GM23338 (cell line): ENCODE data around the gene COMTD1. TPM values are rescaled to one million over a fixed set of nuclear protein-coding genes. Genes with fewer than 3 reads are reported as not detected.

Experiments
- ATAC-seq: fragments of 200-7000 bp; cut with Tn5 transposase; 3 replicates; pipeline ENCODE4 v1.9.1; 2020
- DNase-seq: peaks from one replicate; pipeline ENCODE4 v3.0.0-alpha.2; 2015; ENCODE audit warnings: low spot score
- H2AFZ ChIP-seq: fragments of 200-600 bp; sonication (generic); 2 replicates; pipeline ENCODE4 v1.8.0; 2016; ENCODE audit warnings: antibody characterized with exemption, mild to moderate bottlenecking, moderate library complexity
- H3F3A ChIP-seq: fragments of 200-600 bp; sonication (generic); replicated peaks from 2 replicates; pipeline ENCODE4 v1.8.0; 2017; ENCODE audit warnings: antibody characterized with exemption, mixed run types, low read depth
- H3K27ac ChIP-seq: fragments of 200-600 bp; sonication (generic); 2 replicates; pipeline ENCODE4 v1.6.1; 2016; ENCODE audit warnings: low read depth
- H3K27me3 ChIP-seq: fragments of 200-600 bp; sonication (generic); 2 replicates; pipeline ENCODE4 v1.8.0; 2016; ENCODE audit warnings: mild to moderate bottlenecking, mixed run types, moderate library complexity; ENCODE audit not compliant: insufficient read depth
- H3K36me3 ChIP-seq: fragments of 200-600 bp; sonication (generic); 2 replicates; pipeline ENCODE4 v1.8.0; 2016; ENCODE audit warnings: mild to moderate bottlenecking; ENCODE audit not compliant: insufficient read depth
- H3K4me1 ChIP-seq: fragments of 200-600 bp; sonication (generic); 2 replicates; pipeline ENCODE4 v1.8.0; 2016; ENCODE audit warnings: mild to moderate bottlenecking, moderate library complexity; ENCODE audit not compliant: insufficient read depth
- H3K4me2 ChIP-seq: fragments of 200-600 bp; sonication (generic); 2 replicates; pipeline ENCODE4 v1.7.1; 2017; ENCODE audit warnings: mixed run types
- H3K4me3 ChIP-seq: fragments of 200-600 bp; sonication (generic); 2 replicates; pipeline ENCODE4 v1.6.1; 2016; ENCODE audit warnings: mixed run types
- H3K79me2 ChIP-seq: fragments of 200-600 bp; sonication (generic); replicated peaks from 2 replicates; pipeline ENCODE4 v1.8.0; 2017; ENCODE audit warnings: mild to moderate bottlenecking; ENCODE audit not compliant: insufficient read depth
- H3K9me2 ChIP-seq: fragments of 200-600 bp; sonication (generic); 2 replicates; pipeline ENCODE4 v1.8.0; 2017; ENCODE audit not compliant: insufficient read depth
- H4K20me1 ChIP-seq: fragments of 200-600 bp; sonication (generic); replicated peaks from 2 replicates; pipeline ENCODE4 v1.8.0; 2017; ENCODE audit warnings: mild to moderate bottlenecking; ENCODE audit not compliant: insufficient read depth
- H3K27ac Mint-ChIP-seq: 2 replicates; pipeline ENCODE4 v1.8.0; 2020; ENCODE audit warnings: inconsistent platforms, mild to moderate bottlenecking, moderate library complexity, mixed read lengths
- H3K27me3 Mint-ChIP-seq: 3 replicates; pipeline ENCODE4 v1.8.0; 2022; ENCODE audit warnings: low read depth, mild to moderate bottlenecking, moderate library complexity, mixed read lengths, inconsistent platforms; ENCODE audit not compliant: insufficient read depth, poor library complexity
- H3K36me3 Mint-ChIP-seq: 3 replicates; pipeline ENCODE4 v1.8.0; 2021; ENCODE audit warnings: low read depth, mild to moderate bottlenecking, inconsistent platforms, moderate library complexity, mixed read lengths
- H3K4me1 Mint-ChIP-seq: 3 replicates; pipeline ENCODE4 v1.8.0; 2020; ENCODE audit warnings: mild to moderate bottlenecking, inconsistent platforms, mixed read lengths
- H3K4me3 Mint-ChIP-seq: 3 replicates; pipeline ENCODE4 v1.8.0; 2021; ENCODE audit warnings: moderate library complexity, mild to moderate bottlenecking, inconsistent platforms, mixed read lengths
- H3K9me3 Mint-ChIP-seq: 3 replicates; pipeline ENCODE4 v1.8.0; 2020; ENCODE audit warnings: moderate library complexity, mild to moderate bottlenecking, inconsistent platforms, mixed read lengths
- CREB1 ChIP-seq: fragments of 250-450 bp; sonication (Bioruptor Pico); IDR thresholded peaks from 2 replicates; pipeline ENCODE4 v1.5.0; 2020; ENCODE audit warnings: low read depth, mild to moderate bottlenecking, moderate library complexity
- EZH2phosphoT487 ChIP-seq: fragments of 200-600 bp; sonication (generic); IDR thresholded peaks from one replicate; pipeline ENCODE4 v1.8.1; 2018; ENCODE audit warnings: antibody characterized with exemption; ENCODE audit not compliant: unreplicated experiment
- JUNB ChIP-seq: IDR thresholded peaks from one replicate; pipeline ENCODE4 v1.6.1; 2016; ENCODE audit warnings: antibody characterized with exemption; ENCODE audit not compliant: unreplicated experiment
- NANOG ChIP-seq: IDR thresholded peaks from 2 replicates; pipeline ENCODE4 v1.6.1; 2016; ENCODE audit warnings: antibody characterized with exemption, borderline replicate concordance
- POLR2AphosphoS5 ChIP-seq: IDR thresholded peaks from 2 replicates; pipeline ENCODE4 v1.6.1; 2016; ENCODE audit warnings: antibody characterized with exemption, low read depth
- REST ChIP-seq: IDR thresholded peaks from one replicate; pipeline ENCODE4 v1.6.1; 2018; ENCODE audit warnings: antibody characterized with exemption; ENCODE audit not compliant: unreplicated experiment
- STAT1 ChIP-seq: IDR thresholded peaks from one replicate; pipeline ENCODE4 v1.6.1; 2016; ENCODE audit warnings: antibody characterized with exemption; ENCODE audit not compliant: unreplicated experiment
- ZNF114 ChIP-seq: fragments of 250-450 bp; sonication (Bioruptor Pico); IDR thresholded peaks from 2 replicates; pipeline ENCODE4 v1.5.0; 2020; ENCODE audit warnings: mild to moderate bottlenecking, moderate library complexity
- ZNF331 ChIP-seq: fragments of 250-450 bp; sonication (Bioruptor Pico); IDR thresholded peaks from 2 replicates; pipeline ENCODE4 v1.5.0; 2020; ENCODE audit warnings: low read depth, mild to moderate bottlenecking, moderate library complexity
- polyA plus RNA-seq: library from polyadenylated mRNA; unstranded; fragments of >200 nt; fragmentation: Nextera tagmentation; extraction: Ambion mirVana; gene quantifications from 2 replicates; pipeline ENCODE4 v1.2.1, GENCODE V29; 2016
- total RNA-seq: library from RNA; depleted of rRNA; stranded (reverse); fragments of >200 nt; shearing (Covaris generic); gene quantifications from 2 replicates; pipeline ENCODE4 v1.2.3, GENCODE V29; 2014
- TF ChIP-seq, protein P1 (sequence below): IDR thresholded peaks from 2 replicates; pipeline ENCODE4 v1.6.1; 2016; ENCODE audit warnings: antibody characterized with exemption
- TF ChIP-seq, protein P2 (sequence below): fragments of 250-450 bp; sonication (Bioruptor Pico); IDR thresholded peaks from 2 replicates; pipeline ENCODE4 v1.5.0; 2020; ENCODE audit warnings: mild to moderate bottlenecking, moderate library complexity
- TF ChIP-seq, protein P3 (sequence below), 2 experiments: fragments of 200-600 bp in 1 of 2; sonication (generic) in 1 of 2; conservative IDR thresholded peaks; 2 replicates each; pipeline versions ENCODE4 v1.5.1 to v1.6.1; 2016 to 2017; ENCODE audit warnings: antibody characterized with exemption in 2 of 2, low read depth in 2 of 2, mild to moderate bottlenecking in 2 of 2, moderate library complexity in 1 of 2

The COMTD1 gene
- total and polyA plus RNA-seq, 2 experiments from 2014 or later, result 40.0 to 46.7 TPM

GRCh38 chr10:75269605-75270004 is 33.8 kb upstream of the COMTD1 start:
- Mint-ChIP-seq H3K36me3 (no peaks in the 10 kb centered on the region), H3K27me3 (peaks cover 11% of the 10 kb centered on the region), H3K4me3 (no peak overlapping the region), H3K9me3 (no peaks in the 10 kb centered on the region; the same call in 2 of the 3 replicates), H3K4me1 (peaks cover 5% of the 10 kb centered on the region; the same call in 2 of the 3 replicates), H3K27ac (no peak overlapping the region)
- ATAC-seq (no peak), DNase-seq (no peak)
- H3K79me2 ChIP-seq, result no peaks in the 10 kb centered on the region
- H3K36me3 ChIP-seq, result no peaks in the 10 kb centered on the region
- H3K4me3 ChIP-seq, result no peak overlapping the region
- no peaks in the 10 kb centered on the region for H3K27me3 ChIP-seq
- TF ChIP-seq CREB1 (CRISPR knock-in tag), result no peak
- no peak for TF ChIP-seq JUNB
- no peak for TF ChIP-seq NANOG
- TF ChIP-seq EZH2phosphoT487, result no peak
- TF ChIP-seq STAT1, result no peak
- TF ChIP-seq, protein P1, sequence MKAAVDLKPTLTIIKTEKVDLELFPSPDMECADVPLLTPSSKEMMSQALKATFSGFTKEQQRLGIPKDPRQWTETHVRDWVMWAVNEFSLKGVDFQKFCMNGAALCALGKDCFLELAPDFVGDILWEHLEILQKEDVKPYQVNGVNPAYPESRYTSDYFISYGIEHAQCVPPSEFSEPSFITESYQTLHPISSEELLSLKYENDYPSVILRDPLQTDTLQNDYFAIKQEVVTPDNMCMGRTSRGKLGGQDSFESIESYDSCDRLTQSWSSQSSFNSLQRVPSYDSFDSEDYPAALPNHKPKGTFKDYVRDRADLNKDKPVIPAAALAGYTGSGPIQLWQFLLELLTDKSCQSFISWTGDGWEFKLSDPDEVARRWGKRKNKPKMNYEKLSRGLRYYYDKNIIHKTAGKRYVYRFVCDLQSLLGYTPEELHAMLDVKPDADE, result no peak
- no peak for TF ChIP-seq REST
- TF ChIP-seq, protein P2, sequence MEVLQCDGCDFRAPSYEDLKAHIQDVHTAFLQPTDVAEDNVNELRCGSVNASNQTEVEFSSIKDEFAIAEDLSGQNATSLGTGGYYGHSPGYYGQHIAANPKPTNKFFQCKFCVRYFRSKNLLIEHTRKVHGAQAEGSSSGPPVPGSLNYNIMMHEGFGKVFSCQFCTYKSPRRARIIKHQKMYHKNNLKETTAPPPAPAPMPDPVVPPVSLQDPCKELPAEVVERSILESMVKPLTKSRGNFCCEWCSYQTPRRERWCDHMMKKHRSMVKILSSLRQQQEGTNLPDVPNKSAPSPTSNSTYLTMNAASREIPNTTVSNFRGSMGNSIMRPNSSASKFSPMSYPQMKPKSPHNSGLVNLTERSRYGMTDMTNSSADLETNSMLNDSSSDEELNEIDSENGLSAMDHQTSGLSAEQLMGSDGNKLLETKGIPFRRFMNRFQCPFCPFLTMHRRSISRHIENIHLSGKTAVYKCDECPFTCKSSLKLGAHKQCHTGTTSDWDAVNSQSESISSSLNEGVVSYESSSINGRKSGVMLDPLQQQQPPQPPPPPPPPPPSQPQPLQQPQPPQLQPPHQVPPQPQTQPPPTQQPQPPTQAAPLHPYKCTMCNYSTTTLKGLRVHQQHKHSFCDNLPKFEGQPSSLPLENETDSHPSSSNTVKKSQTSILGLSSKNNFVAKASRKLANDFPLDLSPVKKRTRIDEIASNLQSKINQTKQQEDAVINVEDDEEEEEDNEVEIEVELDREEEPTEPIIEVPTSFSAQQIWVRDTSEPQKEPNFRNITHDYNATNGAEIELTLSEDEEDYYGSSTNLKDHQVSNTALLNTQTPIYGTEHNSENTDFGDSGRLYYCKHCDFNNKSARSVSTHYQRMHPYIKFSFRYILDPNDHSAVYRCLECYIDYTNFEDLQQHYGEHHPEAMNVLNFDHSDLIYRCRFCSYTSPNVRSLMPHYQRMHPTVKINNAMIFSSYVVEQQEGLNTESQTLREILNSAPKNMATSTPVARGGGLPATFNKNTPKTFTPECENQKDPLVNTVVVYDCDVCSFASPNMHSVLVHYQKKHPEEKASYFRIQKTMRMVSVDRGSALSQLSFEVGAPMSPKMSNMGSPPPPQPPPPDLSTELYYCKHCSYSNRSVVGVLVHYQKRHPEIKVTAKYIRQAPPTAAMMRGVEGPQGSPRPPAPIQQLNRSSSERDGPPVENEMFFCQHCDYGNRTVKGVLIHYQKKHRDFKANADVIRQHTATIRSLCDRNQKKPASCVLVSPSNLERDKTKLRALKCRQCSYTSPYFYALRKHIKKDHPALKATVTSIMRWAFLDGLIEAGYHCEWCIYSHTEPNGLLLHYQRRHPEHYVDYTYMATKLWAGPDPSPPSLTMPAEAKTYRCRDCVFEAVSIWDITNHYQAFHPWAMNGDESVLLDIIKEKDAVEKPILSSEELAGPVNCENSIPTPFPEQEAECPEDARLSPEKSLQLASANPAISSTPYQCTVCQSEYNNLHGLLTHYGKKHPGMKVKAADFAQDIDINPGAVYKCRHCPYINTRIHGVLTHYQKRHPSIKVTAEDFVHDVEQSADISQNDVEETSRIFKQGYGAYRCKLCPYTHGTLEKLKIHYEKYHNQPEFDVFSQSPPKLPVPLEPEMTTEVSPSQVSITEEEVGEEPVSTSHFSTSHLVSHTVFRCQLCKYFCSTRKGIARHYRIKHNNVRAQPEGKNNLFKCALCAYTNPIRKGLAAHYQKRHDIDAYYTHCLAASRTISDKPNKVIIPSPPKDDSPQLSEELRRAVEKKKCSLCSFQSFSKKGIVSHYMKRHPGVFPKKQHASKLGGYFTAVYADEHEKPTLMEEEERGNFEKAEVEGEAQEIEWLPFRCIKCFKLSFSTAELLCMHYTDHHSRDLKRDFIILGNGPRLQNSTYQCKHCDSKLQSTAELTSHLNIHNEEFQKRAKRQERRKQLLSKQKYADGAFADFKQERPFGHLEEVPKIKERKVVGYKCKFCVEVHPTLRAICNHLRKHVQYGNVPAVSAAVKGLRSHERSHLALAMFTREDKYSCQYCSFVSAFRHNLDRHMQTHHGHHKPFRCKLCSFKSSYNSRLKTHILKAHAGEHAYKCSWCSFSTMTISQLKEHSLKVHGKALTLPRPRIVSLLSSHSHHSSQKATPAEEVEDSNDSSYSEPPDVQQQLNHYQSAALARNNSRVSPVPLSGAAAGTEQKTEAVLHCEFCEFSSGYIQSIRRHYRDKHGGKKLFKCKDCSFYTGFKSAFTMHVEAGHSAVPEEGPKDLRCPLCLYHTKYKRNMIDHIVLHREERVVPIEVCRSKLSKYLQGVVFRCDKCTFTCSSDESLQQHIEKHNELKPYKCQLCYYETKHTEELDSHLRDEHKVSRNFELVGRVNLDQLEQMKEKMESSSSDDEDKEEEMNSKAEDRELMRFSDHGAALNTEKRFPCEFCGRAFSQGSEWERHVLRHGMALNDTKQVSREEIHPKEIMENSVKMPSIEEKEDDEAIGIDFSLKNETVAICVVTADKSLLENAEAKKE, result no peak
- no peak for TF ChIP-seq POLR2AphosphoS5
- TF ChIP-seq ZNF331 (CRISPR knock-in tag), result no peak
- TF ChIP-seq, protein P3, sequence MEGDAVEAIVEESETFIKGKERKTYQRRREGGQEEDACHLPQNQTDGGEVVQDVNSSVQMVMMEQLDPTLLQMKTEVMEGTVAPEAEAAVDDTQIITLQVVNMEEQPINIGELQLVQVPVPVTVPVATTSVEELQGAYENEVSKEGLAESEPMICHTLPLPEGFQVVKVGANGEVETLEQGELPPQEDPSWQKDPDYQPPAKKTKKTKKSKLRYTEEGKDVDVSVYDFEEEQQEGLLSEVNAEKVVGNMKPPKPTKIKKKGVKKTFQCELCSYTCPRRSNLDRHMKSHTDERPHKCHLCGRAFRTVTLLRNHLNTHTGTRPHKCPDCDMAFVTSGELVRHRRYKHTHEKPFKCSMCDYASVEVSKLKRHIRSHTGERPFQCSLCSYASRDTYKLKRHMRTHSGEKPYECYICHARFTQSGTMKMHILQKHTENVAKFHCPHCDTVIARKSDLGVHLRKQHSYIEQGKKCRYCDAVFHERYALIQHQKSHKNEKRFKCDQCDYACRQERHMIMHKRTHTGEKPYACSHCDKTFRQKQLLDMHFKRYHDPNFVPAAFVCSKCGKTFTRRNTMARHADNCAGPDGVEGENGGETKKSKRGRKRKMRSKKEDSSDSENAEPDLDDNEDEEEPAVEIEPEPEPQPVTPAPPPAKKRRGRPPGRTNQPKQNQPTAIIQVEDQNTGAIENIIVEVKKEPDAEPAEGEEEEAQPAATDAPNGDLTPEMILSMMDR (conservative IDR thresholded peaks at IDR 0.05; ENCODE audit: low read depth in 2 of 2), result no peak
- TF ChIP-seq ZNF114 (CRISPR knock-in tag), result no peak
- H3F3A ChIP-seq, result no peaks in the 10 kb centered on the region
- H3K4me1 ChIP-seq, result no peaks in the 10 kb centered on the region; the same call in 1 of the 2 replicates
- H3K9me2 ChIP-seq, result no peaks in the 10 kb centered on the region
- no peak overlapping the region for H3K27ac ChIP-seq
- H2AFZ ChIP-seq, result 0 out of 2 replicates have a peak overlapping the region, but pooled peaks have one; percentile 69
- no peaks in the 10 kb centered on the region for H4K20me1 ChIP-seq
- H3K4me2 ChIP-seq, result no peak overlapping the region
